HG02970 (cell line): ENCODE results near the gene WRAP73.

Experiments used
- ATAC-seq: cut with Tn5 transposase; IDR thresholded peaks from one replicate; pipeline ENCODE4 v1.9.1; 2021; ENCODE audit warnings: mild to moderate bottlenecking, moderate library complexity, moderate number of reproducible peaks; ENCODE audit not compliant: unreplicated experiment, low FRiP score

WRAP73 gene

GRCh38 chr1:3617806-3618345 lies 32.0 kb downstream of the WRAP73 start:
- no peak for ATAC-seq

- no peak for ATAC-seq
These were observed 33.0 kb downstream of the WRAP73 start for GRCh38 chr1:3616861-3617260.

GRCh38 chr1:3614755-3615742 lies 34.9 kb downstream of the WRAP73 start:
- no peak for ATAC-seq

- no peak for ATAC-seq
These were observed 37.8 kb downstream of the WRAP73 start for GRCh38 chr1:3612123-3612522.

- ATAC-seq, result no peak
These were observed 38.5 kb downstream of the WRAP73 start, which contains the start of gene MEGF6 for GRCh38 chr1:3611170-3612019. MEGF6 (minus strand) TSS chr1:3611508; CDS start chr1:3611268, 240 bp downstream.

GRCh38 chr1:3610527-3611169 lies 39.3 kb downstream of the WRAP73 start:
- ATAC-seq, result no peak

GRCh38 chr1:3609769-3610526 lies 40.0 kb downstream of the WRAP73 start:
- ATAC-seq, result no peak

- no peak for ATAC-seq
These were observed 40.7 kb downstream of the WRAP73 start for GRCh38 chr1:3609016-3609768.

GRCh38 chr1:3608154-3608553 lies 41.7 kb downstream of the WRAP73 start:
- ATAC-seq, result no peak

GRCh38 chr1:3607703-3608065 lies 42.2 kb downstream of the WRAP73 start:
- no peak for ATAC-seq

- no peak for ATAC-seq
These were observed 42.9 kb downstream of the WRAP73 start for GRCh38 chr1:3606779-3607702.

- no peak for ATAC-seq
These were observed 44.7 kb downstream of the WRAP73 start for GRCh38 chr1:3604997-3605823.

- no peak for ATAC-seq
These were observed 45.4 kb downstream of the WRAP73 start for GRCh38 chr1:3604468-3604974.

- ATAC-seq, result no peak
These were observed 46.1 kb downstream of the WRAP73 start for GRCh38 chr1:3603571-3604467.

GRCh38 chr1:3603156-3603555 lies 46.7 kb downstream of the WRAP73 start:
- ATAC-seq, result no peak

- ATAC-seq, result no peak
These were observed 47.5 kb downstream of the WRAP73 start for GRCh38 chr1:3602375-3602774.
